Measurements from ENCODE around the gene CBFB.
A peak's percentile ranks its signal among the peaks of the same experiment; 100 is the strongest.

CBFB gene

GRCh38 chr16:67006930-67007658 lies 21.9 kb upstream of the CBFB start:
- in situ Hi-C loops (cut with HindIII; ENCODE audit: low pct_unique_long_range_greater_than_20kb, low sequenced_read_pairs) = no loop called here
- DNase-seq (ENCODE audit: low read depth in 1 of 2, low spot score in 1 of 2) = no peak
- TF ChIP-seq JUND (IDR thresholded peaks at IDR 0.05; ENCODE audit: low read depth) = no peak

- in situ Hi-C loops (cut with HindIII; ENCODE audit: low pct_unique_long_range_greater_than_20kb, low sequenced_read_pairs) = no loop called here
- TF ChIP-seq JUND (IDR thresholded peaks at IDR 0.05; ENCODE audit: low read depth) = no peak
- no peak for DNase-seq (ENCODE audit: low read depth in 1 of 2, low spot score in 1 of 2)
Measured at GRCh38 chr16:67009158-67009557, 19.8 kb upstream of the CBFB start.

GRCh38 chr16:67011274-67011673 lies 17.7 kb upstream of the CBFB start:
- in situ Hi-C loops (cut with HindIII; ENCODE audit: low pct_unique_long_range_greater_than_20kb, low sequenced_read_pairs) = no loop called here

GRCh38 chr16:67013233-67013822 lies 15.6 kb upstream of the CBFB start:
- TF ChIP-seq JUND (IDR thresholded peaks at IDR 0.05; ENCODE audit: low read depth) = no peak
- in situ Hi-C loops (cut with HindIII; ENCODE audit: low pct_unique_long_range_greater_than_20kb, low sequenced_read_pairs) = no loop called here
- DNase-seq (ENCODE audit: low read depth in 1 of 2, low spot score in 1 of 2) = no peak

More at GRCh38 chr16:67011274-67011673, 17.7 kb upstream of the CBFB start:
- DNase-seq (ENCODE audit: low read depth in 1 of 2, low spot score in 1 of 2) = no peak
- no peak for TF ChIP-seq JUND (IDR thresholded peaks at IDR 0.05; ENCODE audit: low read depth)

- in situ Hi-C loops (cut with HindIII; ENCODE audit: low pct_unique_long_range_greater_than_20kb, low sequenced_read_pairs) = no loop called here
- no peak for TF ChIP-seq JUND (IDR thresholded peaks at IDR 0.05; ENCODE audit: low read depth)
- peak; percentile 33 to 52 for DNase-seq (ENCODE audit: low read depth in 1 of 2, low spot score in 1 of 2)
Measured at GRCh38 chr16:67013823-67014633, 14.9 kb upstream of the CBFB start.

GRCh38 chr16:67014634-67015312 lies 14.2 kb upstream of the CBFB start:
- in situ Hi-C loops (cut with HindIII; ENCODE audit: low pct_unique_long_range_greater_than_20kb, low sequenced_read_pairs) = no loop called here
- TF ChIP-seq JUND (IDR thresholded peaks at IDR 0.05; ENCODE audit: low read depth) = no peak
- no peak for DNase-seq (ENCODE audit: low read depth in 1 of 2, low spot score in 1 of 2)

- TF ChIP-seq JUND (IDR thresholded peaks at IDR 0.05; ENCODE audit: low read depth) = no peak
- in situ Hi-C loops (cut with HindIII; ENCODE audit: low pct_unique_long_range_greater_than_20kb, low sequenced_read_pairs) = no loop called here
- DNase-seq (ENCODE audit: low read depth in 1 of 2, low spot score in 1 of 2) = peak in 1 of 2 experiments; percentile 52
Measured at GRCh38 chr16:67015313-67015731, 13.6 kb upstream of the CBFB start.

- in situ Hi-C loops (cut with HindIII; ENCODE audit: low pct_unique_long_range_greater_than_20kb, low sequenced_read_pairs) = no loop called here
- no peak for DNase-seq (ENCODE audit: low read depth in 1 of 2, low spot score in 1 of 2)
- TF ChIP-seq JUND (IDR thresholded peaks at IDR 0.05; ENCODE audit: low read depth) = no peak
Measured at GRCh38 chr16:67016143-67016542, 12.8 kb upstream of the CBFB start.

- no peak for TF ChIP-seq JUND (IDR thresholded peaks at IDR 0.05; ENCODE audit: low read depth)
- DNase-seq (ENCODE audit: low read depth in 1 of 2, low spot score in 1 of 2) = no peak
- in situ Hi-C loops (cut with HindIII; ENCODE audit: low pct_unique_long_range_greater_than_20kb, low sequenced_read_pairs) = no loop called here
Measured at GRCh38 chr16:67016681-67017420, 12.1 kb upstream of the CBFB start.

GRCh38 chr16:67017421-67017750 lies 11.6 kb upstream of the CBFB start:
- TF ChIP-seq JUND (IDR thresholded peaks at IDR 0.05; ENCODE audit: low read depth) = no peak
- DNase-seq (ENCODE audit: low read depth in 1 of 2, low spot score in 1 of 2) = no peak
- in situ Hi-C loops (cut with HindIII; ENCODE audit: low pct_unique_long_range_greater_than_20kb, low sequenced_read_pairs) = no loop called here

GRCh38 chr16:67017810-67018488 lies 11.0 kb upstream of the CBFB start:
- TF ChIP-seq JUND (IDR thresholded peaks at IDR 0.05; ENCODE audit: low read depth) = no peak
- in situ Hi-C loops (cut with HindIII; ENCODE audit: low pct_unique_long_range_greater_than_20kb, low sequenced_read_pairs) = no loop called here
- peak in 1 of 2 experiments; percentile 96 for DNase-seq (ENCODE audit: low read depth in 1 of 2, low spot score in 1 of 2)

Measured in T47D (cell line).